Natural killer cell treated with Interleukin-12 subunit alpha and Interleukin-12 subunit beta and Interleukin-15 and Interleukin-18, amount 100 ng/mL, for 72 hours (primary cell): ENCODE measurements around the gene CENPB. TPM values are rescaled to one million over a fixed set of nuclear protein-coding genes. Genes with fewer than 3 reads are reported as not detected.

Source experiments
- ATAC-seq, 2 donors: fragments of 150-1000 bp; cut with Tn5 transposase in 1 of 2; sonication (Bioruptor Pico), chemical (Tn5 transposase) in 1 of 2; 2 replicates each; pipeline ENCODE4 v1.10.0; 2021
- DNase-seq: peaks from one replicate; pipeline ENCODE4 v3.0.0; 2022; ENCODE audit warnings: low spot score
- H3K27ac Mint-ChIP-seq, 2 donors: 1 replicate in 1 of 2; 2 replicates in 1 of 2; pipeline ENCODE4 v1.8.0; 2022; ENCODE audit warnings: mixed read lengths in 2 of 2, mild to moderate bottlenecking in 1 of 2, moderate library complexity in 1 of 2
- H3K27me3 Mint-ChIP-seq, 2 donors: 1 replicate in 1 of 2; 2 replicates in 1 of 2; pipeline ENCODE4 v1.8.0; 2022; ENCODE audit warnings: mixed read lengths in 2 of 2
- H3K36me3 Mint-ChIP-seq: one replicate; pipeline ENCODE4 v1.8.0; 2022; ENCODE audit warnings: mixed read lengths
- H3K4me1 Mint-ChIP-seq, 2 donors: 1 replicate in 1 of 2; 2 replicates in 1 of 2; pipeline ENCODE4 v1.8.0; 2022; ENCODE audit warnings: low read depth in 2 of 2, mixed read lengths in 2 of 2, mild to moderate bottlenecking in 1 of 2
- H3K4me3 Mint-ChIP-seq: one replicate; pipeline ENCODE4 v1.8.0; 2022; ENCODE audit warnings: mixed read lengths
- H3K9me3 Mint-ChIP-seq: 2 replicates; pipeline ENCODE4 v1.8.0; 2022; ENCODE audit warnings: mixed read lengths
- total RNA-seq, 2 donors: library from RNA; stranded (reverse); gene quantifications; one replicate each; pipeline ENCODE4 v1.2.3, GENCODE V29; 2022

The CENPB gene
- total RNA-seq, 2 donors from 2014 or later, result 75.4 to 118 TPM

DNA sequence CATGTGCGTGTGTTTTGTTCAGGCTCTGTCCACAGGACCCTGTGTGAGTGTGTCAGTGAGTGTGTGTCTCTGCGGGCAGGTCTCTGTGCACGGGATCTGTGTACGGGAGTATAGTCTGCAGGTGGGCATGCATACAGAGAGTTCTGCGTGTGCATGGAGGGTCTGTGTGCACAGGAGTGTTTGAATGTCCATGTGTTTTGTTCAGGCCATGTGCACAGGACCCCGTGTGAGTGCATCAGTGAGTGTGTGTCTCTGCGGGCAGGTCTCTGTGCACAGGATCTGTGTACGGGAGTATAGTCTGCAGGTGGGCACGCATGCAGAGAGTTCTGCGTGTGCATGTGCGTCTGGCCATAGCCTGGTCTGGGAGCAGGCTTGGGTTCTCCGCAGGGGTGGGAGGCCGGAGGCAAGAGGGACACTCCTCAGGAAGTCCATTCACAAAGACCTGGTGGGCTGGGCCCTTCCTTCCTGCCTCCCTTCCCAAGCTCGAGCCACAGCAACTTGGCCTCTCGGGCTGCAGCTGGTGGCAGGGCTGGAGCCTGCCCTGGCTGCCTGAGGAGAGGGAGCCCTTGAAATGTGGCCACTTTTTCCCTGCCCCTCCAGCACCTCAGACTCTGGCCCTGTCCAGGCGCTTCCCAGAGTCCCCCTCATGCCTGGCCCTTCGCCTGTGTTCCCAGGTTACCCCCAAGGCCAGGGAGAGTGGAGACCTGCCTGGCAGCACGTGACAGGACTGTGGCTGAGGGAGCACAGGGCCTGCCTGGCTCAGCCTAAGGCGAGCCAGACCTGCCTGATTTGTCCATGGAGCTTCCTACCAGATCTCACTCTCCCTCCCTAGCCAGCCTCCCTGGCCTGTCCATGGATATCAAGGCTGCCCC lies 47.2 kb downstream of the CENPB start:
- Mint-ChIP-seq H3K4me3 (no peak overlapping the region), H3K27ac (no peak overlapping the region), H3K9me3 (no peaks in the 10 kb centered on the region), H3K36me3 (no peaks in the 10 kb centered on the region), H3K4me1 (no peaks in the 10 kb centered on the region), H3K27me3 (peaks cover 0 to 6% of the 10 kb centered on the region in 2 donors)
- no peak for DNase-seq
- peak; percentile 2 to 20 for ATAC-seq

DNA sequence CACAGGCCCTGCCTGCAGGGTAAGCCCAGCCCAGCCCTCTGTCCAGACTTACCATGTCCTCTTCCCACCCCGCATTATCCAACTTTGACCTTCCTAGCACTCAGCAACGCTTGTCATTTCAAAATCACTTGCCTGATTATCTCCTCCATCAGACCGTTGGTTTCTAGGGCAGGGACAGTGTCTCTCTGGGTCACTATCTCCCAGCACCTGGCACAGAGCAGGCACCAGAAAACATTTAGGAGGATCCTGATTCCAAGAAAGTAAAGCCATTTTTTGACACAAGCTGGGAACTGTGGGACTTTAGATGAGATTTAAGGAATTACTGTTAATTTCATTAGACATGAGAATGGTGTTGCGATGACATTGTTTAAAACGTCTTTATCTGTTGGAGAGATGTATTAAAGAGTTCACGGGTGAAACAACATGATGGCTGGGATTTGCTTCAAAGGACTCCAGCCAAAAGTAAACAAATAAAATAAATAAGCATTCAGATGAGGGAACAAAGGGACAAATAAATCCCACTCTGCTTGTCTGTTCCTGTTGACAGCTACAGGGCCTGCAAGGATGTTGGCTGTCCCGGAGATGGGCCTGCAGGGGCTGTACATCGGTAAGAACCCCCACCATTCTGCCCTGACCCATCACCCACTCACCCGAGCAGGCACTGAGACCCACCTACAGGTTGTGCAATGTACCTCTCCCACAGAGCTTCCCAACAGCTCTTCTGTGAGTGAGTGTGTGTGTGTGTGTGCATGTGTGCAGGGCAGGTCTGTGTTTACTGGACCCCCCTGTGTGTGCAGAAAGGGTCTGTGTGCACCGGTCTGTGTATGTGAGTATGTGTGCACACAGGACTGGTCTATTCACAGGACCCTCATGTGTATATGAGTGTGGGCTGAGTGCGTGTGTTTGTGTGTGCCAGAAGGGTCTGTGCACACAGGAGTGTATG lies 48.2 kb downstream of the CENPB start:
- Mint-ChIP-seq H3K4me3 (no peak overlapping the region), H3K27me3 (peaks cover 2 to 10% of the 10 kb centered on the region in 2 donors), H3K36me3 (no peaks in the 10 kb centered on the region), H3K9me3 (no peaks in the 10 kb centered on the region), H3K4me1 (no peaks in the 10 kb centered on the region), H3K27ac (no peak overlapping the region)
- DNase-seq, result no peak
- ATAC-seq, result peak in 1 of 2 donors; percentile 38

DNA sequence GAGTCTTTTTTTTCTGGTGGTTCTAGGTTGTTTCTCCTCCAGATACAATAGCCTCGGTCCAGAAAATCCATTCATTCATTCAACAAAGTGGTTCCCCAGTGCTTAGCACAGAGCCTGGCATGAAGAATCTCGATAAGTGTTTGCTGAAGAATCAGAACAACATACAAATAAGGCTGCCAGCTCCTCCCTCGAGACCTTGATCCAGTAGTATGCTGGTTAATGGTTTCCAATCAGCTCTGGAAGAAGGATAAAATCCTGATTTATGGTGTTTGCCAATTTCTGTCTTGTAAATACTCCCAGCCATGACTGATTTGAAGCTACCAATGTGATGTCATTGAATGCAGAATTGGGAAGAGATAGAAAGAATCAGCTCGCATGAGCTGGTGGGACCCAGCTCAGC lies 50.8 kb downstream of the CENPB start:
- ATAC-seq (no peak), DNase-seq (no peak)
- Mint-ChIP-seq H3K9me3 (no peaks in the 10 kb centered on the region), H3K4me3 (no peak overlapping the region), H3K36me3 (no peaks in the 10 kb centered on the region), H3K27ac (no peak overlapping the region), H3K4me1 (no peaks in the 10 kb centered on the region), H3K27me3 (peaks cover 15 to 20% of the 10 kb centered on the region in 2 donors)

DNA sequence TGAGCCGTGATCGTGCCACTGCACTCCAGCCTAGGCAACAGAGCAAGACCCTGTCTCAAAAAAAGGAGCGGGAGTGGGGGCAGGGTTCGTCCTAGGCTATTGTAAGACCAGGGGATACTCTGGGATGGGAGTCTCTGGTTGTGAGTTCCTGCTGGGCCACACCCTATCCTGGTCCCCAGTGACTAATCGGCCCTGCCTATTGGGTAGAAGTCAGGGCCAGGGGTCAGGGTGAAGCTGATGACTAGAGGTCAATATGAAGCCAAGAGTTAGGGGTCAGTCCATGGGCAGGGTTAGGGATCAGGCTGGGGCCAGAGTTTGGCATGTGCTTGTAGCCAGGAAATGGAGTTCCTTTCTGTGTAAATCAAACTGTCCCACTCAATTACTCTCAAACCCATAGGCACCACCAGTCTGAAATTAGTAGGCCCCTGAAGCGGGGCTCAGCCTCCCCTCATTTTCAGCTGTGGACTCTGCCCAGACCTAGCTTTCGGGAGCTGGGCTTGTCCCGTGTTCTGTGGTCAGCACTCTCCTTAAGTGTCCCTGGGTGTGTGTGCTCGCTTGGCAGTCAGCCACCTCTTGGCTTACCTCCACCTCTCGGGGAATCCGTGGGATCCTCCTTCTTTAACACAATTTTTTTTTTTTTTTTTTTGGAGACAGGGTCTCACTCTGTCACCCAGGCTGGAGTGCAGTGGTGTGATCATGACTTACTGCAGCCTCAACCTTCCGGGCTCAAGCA lies 52.3 kb downstream of the CENPB start:
- H3K4me3 Mint-ChIP-seq, result no peak overlapping the region
- H3K27me3 Mint-ChIP-seq, result peaks cover 18 to 26% of the 10 kb centered on the region in 2 donors
- DNase-seq (no peak), ATAC-seq (no peak)
- H3K36me3 Mint-ChIP-seq, result no peaks in the 10 kb centered on the region
- no peaks in the 10 kb centered on the region for H3K4me1 Mint-ChIP-seq
- H3K27ac Mint-ChIP-seq, result no peak overlapping the region
- H3K9me3 Mint-ChIP-seq, result no peaks in the 10 kb centered on the region

Other genes with a start within 250 kb of the CENPB start
- not detected for gene GFRA4, start 123.3 kb downstream of the CENPB start, total RNA-seq
- gene ADAM33, start 104.7 kb downstream of the CENPB start, total RNA-seq, result not detected
- under 1 TPM in 1 of 2 donors, not detected in 1; 0.08 TPM for gene SIGLEC1, start 74.1 kb downstream of the CENPB start, total RNA-seq
- gene HSPA12B, start 54.1 kb downstream of the CENPB start, total RNA-seq, result not detected
- gene ADISSP, start 19.0 kb downstream of the CENPB start, total RNA-seq, result 10 to 100 TPM; 29.5 to 89.2 TPM
- gene SPEF1, start 5.3 kb downstream of the CENPB start, total RNA-seq, result under 1 TPM; 0.24 to 0.36 TPM
- 10 to 100 TPM; 38.9 to 84.1 TPM for gene CDC25B, start 9.6 kb upstream of the CENPB start, total RNA-seq
- 10 to 100 TPM; 13.5 to 19.7 TPM for gene AP5S1, start 33.8 kb upstream of the CENPB start, total RNA-seq
- 10 to 100 TPM; 38.6 to 45.2 TPM for gene MAVS, start 60.1 kb upstream of the CENPB start, total RNA-seq
- gene PANK2, start 102.6 kb upstream of the CENPB start, total RNA-seq, result 10 to 100 TPM; 55.2 to 86.2 TPM
- 10 to 100 TPM; 18.4 to 33.4 TPM for gene RNF24, start 228.8 kb upstream of the CENPB start, total RNA-seq